Endothelial cell of hepatic sinusoid (primary cell): Measurements from ENCODE around the gene NAT14.
"Not testable (repeated sequence)": the region's sequence is repeated elsewhere in the genome, so short reads cannot be mapped to it uniquely, and the experiment has no call there.

Experiments
- in situ Hi-C: cut with HindIII; loops from 2 replicates; pipeline ENCODE4 v1.10.0; 2017; ENCODE audit warnings: low sequenced_read_pairs

Gene NAT14, protein sequence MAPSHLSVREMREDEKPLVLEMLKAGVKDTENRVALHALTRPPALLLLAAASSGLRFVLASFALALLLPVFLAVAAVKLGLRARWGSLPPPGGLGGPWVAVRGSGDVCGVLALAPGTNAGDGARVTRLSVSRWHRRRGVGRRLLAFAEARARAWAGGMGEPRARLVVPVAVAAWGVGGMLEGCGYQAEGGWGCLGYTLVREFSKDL

GRCh38 chr19:55484593-55485438, at the start of gene NAT14:
Gene NAT14 (plus strand): TSS chr19:55485188. CDS start chr19:55485709, 521 bp downstream.
- in situ Hi-C loops, result no loop called here

DNA sequence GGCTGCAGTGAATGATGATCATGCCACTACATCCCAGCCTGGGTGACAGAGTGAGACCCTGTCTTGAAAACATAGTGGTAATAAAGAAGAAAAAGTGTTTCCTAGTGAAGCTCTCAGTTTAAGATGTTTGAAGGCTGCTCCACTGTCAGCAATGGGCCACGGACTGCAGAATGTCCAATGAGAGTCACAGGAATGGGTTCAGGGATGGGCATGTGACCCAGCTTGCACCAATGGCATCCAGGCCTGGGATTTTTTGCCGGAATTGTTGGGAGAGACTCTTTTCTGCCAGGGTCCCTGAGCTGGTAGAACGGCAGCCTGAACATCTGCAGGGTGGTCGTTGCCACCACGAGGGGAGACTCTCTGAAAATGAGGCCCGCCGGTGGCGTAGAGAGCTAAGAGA, 48.1 kb upstream of the NAT14 start:
- in situ Hi-C loops, result no loop called here

DNA sequence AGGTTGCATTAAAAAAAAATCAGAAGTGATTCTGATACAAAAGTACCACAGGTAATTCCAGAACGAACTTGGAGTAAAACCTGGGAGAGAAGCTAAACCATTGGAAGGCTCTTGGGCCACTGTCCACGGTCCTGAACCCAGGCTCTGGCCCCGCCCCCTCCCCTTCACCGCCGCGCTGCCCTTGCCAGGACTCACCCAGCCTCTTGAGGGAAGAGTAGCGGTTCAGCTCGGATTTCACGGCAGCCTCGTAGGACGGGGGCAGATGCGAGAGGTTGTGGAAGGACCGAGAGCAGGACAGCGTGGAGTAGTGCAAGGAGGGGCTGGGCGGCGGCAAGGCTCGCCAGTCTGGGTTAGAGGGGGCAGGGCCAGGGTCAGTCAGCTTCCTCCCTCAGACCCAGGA, 47.6 kb upstream of the NAT14 start:
- in situ Hi-C loops, result no loop called here

DNA sequence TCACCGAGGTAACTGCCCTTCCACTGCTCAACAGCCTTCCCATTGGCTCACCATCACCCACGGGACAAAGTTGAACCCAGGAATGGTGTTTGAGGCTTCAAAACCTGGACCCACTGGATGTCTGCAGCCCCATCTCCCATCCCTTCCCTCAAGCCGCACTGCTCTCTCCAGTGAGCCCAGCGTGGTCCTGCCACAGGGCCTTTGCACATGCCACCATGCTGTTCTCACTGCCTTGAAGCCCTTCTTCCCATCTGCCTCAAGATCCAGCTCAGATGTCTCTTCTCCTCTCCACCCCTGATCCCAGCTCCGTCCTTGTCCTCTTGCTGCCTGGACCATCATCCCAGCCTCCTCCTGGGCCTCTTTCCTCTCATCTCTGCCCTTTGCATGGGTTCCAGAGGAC, 45.9 kb upstream of the NAT14 start:
- in situ Hi-C loops, result no loop called here

DNA sequence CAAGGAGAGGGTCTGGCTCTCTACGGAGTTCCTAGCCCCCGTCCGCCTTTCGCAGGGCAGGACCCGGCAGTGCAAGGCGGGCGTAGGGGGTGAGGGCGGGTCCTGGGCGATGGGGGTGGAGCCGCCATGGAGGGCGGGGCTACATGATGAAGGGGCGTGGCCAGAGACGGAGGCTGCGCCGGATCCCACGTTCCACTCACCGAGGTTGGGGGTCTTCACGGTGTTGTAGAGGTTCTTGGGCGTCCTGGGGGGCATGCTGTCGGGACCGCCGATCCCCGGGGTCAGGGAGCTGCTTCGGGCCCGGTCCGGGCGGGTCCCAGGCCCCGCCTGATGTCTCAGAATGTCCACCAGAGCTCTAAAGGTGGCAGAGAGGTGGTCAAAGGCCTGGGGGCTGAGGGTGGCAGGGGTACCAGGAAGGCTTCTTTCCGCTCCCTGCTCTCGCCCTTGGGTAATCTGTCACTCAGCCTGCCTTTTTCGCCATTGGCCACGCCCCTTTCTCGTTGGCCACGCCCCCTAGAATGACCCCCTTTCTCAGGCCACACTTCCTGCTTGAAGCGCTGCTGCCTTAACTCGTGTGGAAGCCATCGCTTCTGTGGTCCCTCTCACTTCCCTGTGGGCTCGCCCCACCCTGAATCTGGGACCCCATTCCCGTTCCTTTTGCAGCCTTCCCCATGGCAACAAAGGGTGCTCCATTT, 44.4 kb upstream of the NAT14 start:
- in situ Hi-C loops, result no loop called here

GRCh38 chr19:55441319-55441691, 43.7 kb upstream of the NAT14 start:
- in situ Hi-C loops, result no loop called here

- in situ Hi-C loops, result no loop called here
These were observed 43.2 kb upstream of the NAT14 start for GRCh38 chr19:55441692-55442321.

- in situ Hi-C loops, result no loop called here
These were observed 42.5 kb upstream of the NAT14 start for GRCh38 chr19:55442372-55442961.

- in situ Hi-C loops, result no loop called here
These were observed 41.8 kb upstream of the NAT14 start, which contains the start of gene SHISA7 for GRCh38 chr19:55443045-55443823. Gene SHISA7 (minus strand): TSS chr19:55443300. CDS start chr19:55442863, 437 bp downstream.

GRCh38 chr19:55443824-55444480, 41.0 kb upstream of the NAT14 start:
- in situ Hi-C loops, result no loop called here

DNA sequence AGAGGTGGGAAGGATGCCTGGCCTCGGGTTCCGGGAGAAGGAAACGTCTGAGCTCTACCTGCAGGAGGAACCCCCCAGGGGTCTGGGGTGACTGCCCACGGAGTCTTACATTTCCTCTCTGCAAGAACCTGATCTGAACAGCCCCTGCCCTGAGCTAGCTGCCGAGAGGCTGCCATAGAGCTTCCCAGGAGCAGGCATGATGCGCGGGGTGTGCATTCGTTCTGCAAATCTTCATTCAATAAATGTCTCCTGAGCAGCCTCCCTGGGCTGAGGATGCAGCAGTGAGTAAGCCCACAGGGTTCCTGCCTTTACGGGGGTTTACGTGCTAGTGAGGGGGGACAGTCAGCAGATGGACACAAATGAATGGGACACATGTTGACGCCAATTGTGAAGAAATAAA, 40.3 kb upstream of the NAT14 start:
- in situ Hi-C loops, result no loop called here

DNA sequence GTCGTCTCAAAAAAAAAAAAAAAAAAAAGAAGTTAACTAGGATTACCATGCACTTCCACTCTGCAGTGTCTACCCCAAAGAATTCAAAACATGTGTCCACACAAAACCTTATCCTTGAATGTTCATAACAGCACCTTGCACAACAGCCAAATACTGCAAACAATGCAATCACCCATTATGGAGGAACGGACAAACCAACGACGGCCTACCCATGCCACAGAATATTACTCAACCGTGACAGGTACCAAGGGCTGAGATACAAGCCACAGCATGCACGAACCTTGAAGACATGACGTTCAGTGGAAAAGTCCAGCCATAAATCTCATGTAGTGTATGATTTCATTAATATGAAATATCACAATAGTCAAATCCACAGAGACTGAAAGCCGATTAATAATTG, 38.9 kb upstream of the NAT14 start:
- in situ Hi-C loops, result no loop called here

DNA sequence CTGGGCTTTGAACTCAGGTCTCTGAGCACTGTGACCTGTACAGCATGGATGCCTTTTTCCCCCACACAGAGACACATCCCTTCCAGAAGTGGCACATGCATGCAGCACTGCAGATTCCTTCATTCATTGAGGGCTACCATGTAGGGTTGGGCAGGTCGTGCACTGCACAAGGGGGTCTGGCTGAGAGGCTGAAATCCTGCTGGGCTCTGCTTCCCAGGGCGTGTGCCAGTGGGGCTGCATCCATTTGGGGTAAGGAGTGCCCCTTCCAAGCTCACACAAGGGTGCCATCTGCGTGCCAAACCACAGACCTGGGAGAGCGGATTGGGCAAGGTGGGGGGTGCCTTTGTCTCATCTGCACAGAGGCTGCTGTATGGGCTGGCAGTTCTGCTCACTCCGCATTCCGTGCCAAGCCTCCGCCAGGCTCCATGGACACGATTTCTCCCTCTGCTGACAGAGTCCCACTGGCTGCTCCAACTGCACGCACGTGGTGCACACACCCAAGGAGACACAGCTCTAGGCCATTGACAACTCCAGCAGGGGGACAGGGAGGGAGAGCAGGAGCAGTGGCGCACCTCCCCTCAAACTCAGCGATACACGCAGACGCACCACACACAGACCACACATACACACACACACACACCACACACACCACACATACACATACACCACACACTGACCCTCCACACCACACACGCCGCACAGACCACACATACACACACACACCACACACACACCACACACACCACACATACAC, 37.4 kb upstream of the NAT14 start:
- in situ Hi-C loops, result no loop called here

GRCh38 chr19:55448175-55448490, 36.9 kb upstream of the NAT14 start:
- in situ Hi-C loops, result not testable (repeated sequence)

GRCh38 chr19:55449469-55449868, 35.5 kb upstream of the NAT14 start:
- in situ Hi-C loops, result no loop called here

GRCh38 chr19:55451163-55451964, 33.6 kb upstream of the NAT14 start:
- in situ Hi-C loops, result no loop called here

- in situ Hi-C loops, result no loop called here
These were observed 32.8 kb upstream of the NAT14 start for GRCh38 chr19:55451965-55452748.
